Inflammatory macrophage treated with lipopolysaccharide for 4 hours (primary cell): ENCODE measurements around the gene EFNA5.

Experiments used
- DNase-seq: peaks from one replicate; pipeline ENCODE4 v3.0.0-alpha.2; 2020

The EFNA5 gene

GRCh38 chr5:107383414-107383813 lies 287.3 kb downstream of the EFNA5 start:
- no peak for DNase-seq

GRCh38 chr5:107381189-107381856 lies 289.4 kb downstream of the EFNA5 start:
- no peak for DNase-seq

- no peak for DNase-seq
Observed at GRCh38 chr5:107380654-107381053, 290.1 kb downstream of the EFNA5 start.

DNA sequence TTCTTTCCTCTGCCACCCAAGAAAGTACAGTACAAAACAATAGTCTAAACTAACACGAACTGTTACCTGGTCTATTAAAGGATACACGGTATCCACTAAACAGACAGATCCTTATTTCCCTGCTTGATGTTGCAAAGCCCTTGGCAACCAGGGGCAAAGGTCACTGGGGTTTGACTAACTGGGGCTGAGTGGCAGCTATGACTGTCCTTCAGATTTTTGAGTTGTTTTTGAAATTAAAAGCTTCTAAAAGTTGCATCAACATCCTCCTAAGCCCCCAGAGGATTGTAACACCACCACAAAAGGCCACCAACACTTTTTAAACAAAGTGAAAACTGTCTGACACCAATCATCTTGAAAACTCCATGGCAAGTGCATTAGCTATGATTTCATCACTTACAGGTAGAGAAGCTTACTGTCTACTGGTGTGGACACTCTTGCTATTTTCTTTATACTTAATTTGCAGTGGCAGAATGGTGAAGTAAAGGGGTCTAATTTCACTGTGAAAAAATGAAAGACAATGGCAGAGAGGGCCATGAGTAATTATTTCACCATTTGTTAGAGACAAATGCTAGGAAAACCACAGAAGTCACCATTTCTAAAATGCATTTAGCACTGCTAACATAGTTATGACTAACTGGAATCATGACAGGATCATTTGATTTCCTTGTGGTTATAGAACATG lies 292.4 kb downstream of the EFNA5 start:
- no peak for DNase-seq

- DNase-seq, result no peak
Observed at GRCh38 chr5:107377277-107377609, 293.5 kb downstream of the EFNA5 start.

GRCh38 chr5:107376546-107377276 lies 294.0 kb downstream of the EFNA5 start:
- no peak for DNase-seq

DNA sequence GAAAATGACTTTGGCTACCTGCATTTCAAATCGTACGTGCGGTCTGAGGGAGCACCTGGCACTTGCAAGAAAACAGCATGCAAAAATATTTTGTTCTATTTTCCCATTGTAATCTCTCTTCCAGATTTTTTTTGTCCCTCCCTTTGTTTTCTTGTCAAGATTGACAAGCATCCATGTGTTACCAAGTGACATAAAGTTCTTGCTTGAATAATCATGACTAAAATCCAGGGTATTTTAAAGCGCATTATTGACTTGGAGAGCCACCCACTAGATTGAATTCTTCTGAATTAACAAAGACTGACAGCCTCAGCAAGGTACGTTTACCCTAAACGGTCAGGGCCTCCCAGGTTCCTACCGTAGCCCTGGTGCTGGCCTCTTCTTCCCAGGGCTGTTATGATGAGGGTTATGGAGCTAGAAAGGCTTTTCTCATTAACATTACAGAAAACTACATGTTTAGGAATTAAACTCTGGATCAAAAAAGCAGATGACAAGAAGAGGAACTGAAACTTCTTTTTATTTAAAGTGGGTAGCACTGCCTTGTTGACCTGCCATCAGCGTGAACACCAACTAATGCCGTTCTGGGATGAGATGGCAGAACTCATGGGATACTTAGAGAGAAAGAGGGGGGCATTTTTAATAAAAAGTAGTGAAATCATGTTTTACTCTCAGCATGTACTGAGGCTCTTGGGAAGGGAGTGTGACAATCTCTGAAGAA lies 297.0 kb downstream of the EFNA5 start:
- DNase-seq, result peak; percentile 29

GRCh38 chr5:107372723-107373450 lies 297.9 kb downstream of the EFNA5 start:
- DNase-seq, result no peak

DNA sequence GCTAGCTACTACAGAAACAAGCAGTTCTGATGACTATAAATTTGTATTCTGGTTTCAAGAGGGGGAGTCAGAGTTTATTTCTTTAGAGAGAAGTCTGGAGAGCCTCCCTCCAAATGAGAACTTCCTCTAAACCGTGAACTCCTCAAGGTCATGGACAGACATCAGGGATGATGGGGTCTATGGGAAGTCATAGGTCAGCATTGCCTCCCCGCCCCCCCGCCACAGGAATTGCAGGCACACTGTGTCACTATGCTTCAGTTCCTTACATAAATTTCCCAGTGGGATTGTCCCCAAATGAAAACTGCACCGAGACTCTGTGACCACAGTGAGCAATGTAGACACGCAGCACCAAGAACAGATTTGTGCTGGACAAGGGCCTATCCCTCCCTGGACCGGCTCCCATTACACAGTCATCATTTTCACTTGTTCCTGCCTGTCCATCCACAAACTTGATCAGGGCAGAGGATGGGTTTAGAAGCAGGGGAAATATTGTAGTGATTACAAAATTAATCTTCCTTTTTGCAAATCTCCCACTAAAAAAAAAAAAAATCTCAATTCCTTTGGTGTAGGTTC lies 300.3 kb downstream of the EFNA5 start:
- DNase-seq, result peak; percentile 23

- DNase-seq, result no peak
Observed at GRCh38 chr5:107369622-107370021, 301.1 kb downstream of the EFNA5 start.

DNA sequence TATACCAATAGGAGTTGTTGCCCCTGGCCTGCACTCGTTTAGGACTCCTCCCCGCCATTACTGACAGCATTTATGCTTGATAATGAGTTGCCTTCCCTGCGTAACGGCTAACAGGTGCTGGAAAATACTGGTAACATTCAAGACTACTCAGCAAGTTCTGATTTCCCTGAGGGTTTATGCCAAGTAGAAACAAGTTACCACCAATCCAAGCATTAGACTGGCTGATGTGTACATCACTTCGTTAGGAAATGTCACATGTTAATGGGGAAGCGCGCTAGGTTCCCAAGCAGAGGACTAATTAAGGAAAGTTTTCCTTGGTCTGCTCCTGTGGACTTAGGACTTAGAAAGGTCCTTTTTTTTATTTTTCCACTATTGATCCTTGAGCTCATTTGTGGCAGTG lies 302.1 kb downstream of the EFNA5 start:
- no peak for DNase-seq

- no peak for DNase-seq
Observed at GRCh38 chr5:107367939-107368338, 302.8 kb downstream of the EFNA5 start.

DNA sequence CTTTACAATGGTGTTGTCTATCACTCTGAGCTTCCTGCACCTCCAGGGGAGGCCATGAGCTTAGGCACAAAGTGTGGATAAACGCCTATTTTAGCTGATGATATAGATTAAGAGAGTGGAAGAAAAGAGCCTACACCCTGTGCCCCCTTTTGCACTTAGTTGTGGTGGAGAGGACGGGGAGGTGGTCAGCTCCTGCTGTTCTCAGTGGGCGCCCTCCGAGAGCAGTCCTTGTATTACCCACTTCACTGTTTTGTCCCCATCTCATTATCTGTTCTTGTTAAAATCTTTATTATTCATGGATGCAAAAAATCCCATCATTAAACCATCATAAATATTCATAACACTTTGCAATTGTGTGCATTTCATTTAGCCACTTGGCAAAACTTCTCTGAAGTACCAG lies 303.3 kb downstream of the EFNA5 start:
- no peak for DNase-seq

DNA sequence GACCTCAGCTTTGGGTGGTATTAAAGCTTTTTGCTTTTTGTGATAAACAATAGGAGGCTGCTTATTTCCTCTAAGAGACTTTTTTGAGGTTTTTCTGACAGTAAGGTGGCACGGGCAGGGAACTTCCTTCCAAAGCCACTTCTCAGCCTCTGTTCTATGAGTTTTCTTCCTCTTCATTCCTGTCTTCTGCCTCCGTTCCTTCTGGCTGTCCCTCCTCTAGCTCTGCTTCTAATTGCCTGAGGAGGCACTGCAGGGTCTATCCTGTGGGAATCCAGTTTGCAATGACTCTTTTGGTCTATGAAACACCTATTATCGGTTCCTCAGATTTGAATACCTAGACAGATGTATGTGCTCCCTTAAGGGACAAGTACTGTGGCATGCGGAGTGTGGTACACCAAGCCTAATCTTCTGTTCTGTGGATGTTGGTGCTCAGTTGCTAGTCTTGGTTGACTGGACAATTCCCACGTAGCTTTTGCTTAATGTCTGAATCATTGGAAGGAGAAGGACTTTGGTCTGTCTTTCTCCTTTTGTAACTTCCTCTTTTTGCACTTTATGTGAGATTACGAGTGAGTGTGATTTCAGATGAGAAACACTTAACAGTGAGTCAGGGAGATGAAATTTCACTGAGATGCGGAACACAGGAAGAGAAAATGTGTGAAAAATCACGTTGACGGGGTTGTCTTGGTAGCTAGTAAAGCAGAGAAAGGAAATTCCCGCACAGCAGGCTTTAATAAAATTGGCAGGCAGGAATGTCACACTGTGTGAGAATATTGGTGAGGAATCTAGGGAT lies 305.2 kb downstream of the EFNA5 start:
- DNase-seq, result peak; percentile 96

DNA sequence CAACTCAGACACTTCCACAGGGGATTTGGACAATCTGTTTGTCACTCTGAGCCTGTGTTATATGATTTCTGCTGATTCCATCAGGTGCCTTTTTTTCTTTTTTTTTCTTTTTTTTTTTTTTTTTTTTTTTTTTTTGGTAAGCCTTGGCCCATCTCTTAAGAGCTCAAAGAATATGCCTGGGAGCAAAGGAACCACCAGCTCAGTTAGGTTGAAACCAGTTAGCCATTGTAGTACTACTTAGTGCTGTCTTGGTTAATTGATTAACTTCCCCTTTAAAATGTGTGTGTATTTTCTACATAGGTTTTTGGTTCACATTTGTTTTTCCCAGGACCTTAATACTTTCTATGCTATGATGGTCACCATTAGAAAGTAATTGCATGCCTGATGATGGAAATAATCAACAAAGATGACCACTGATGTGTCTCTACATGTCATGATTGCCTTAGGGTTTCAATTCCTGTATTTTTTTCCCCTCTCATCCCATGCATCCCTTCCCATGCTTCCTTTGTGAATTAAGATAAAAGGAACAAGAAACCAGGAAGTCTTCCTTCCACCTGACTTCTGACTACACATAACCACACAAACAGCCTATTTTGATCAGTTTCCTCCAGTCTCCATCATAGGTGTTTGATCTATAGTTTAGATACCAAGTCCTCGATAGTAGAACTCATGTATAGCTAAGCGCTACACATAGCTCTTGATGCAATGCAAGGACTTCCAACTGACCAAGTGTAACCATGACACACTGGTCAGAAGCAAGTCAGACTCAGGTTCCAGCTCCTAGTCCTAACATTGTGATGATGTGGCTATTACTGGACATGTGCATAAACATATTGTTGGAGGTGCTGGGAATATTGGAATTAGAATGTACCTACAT lies 306.1 kb downstream of the EFNA5 start:
- DNase-seq, result peak; percentile 78

- DNase-seq, result peak; percentile 83
Observed at GRCh38 chr5:107363768-107364167, 307.0 kb downstream of the EFNA5 start.

- DNase-seq, result peak; percentile 97
Observed at GRCh38 chr5:107361945-107362344, 308.8 kb downstream of the EFNA5 start.

GRCh38 chr5:107359916-107360234 lies 310.9 kb downstream of the EFNA5 start:
- no peak for DNase-seq

GRCh38 chr5:107359033-107359915 lies 311.5 kb downstream of the EFNA5 start:
- peak; percentile 70 for DNase-seq

GRCh38 chr5:107356891-107357290 lies 313.8 kb downstream of the EFNA5 start:
- no peak for DNase-seq
